GM18873 (cell line): ENCODE measurements around the gene TBC1D5.
"Not testable (repeated sequence)": the region's sequence is repeated elsewhere in the genome, so short reads cannot be mapped to it uniquely, and the experiment has no call there.

Experiments
- ATAC-seq: cut with Tn5 transposase; IDR thresholded peaks from one replicate; pipeline ENCODE4 v1.9.1; 2021; ENCODE audit warnings: mild to moderate bottlenecking, moderate library complexity, moderate number of reproducible peaks; ENCODE audit not compliant: unreplicated experiment, low FRiP score

The TBC1D5 gene

DNA sequence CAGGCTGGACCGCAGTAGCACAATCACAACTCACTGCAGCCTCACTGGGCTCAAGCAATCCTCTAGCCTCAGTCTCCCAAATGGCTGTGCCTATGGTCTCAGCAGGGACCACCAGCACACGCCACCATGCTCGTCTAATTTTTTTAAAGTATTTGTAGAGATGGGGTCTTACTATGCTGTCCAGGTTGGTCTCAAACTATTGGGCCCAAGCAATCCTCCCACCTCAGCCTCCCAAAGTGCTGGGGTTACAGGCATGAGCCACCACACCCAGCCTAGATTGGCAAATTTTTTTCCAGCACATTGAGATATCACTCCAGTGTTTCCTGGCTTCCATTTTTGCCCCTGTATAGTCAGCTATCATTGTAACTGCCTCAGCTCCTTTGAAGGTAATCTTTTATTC, 18.3 kb downstream of the TBC1D5 start:
- no peak for ATAC-seq

DNA sequence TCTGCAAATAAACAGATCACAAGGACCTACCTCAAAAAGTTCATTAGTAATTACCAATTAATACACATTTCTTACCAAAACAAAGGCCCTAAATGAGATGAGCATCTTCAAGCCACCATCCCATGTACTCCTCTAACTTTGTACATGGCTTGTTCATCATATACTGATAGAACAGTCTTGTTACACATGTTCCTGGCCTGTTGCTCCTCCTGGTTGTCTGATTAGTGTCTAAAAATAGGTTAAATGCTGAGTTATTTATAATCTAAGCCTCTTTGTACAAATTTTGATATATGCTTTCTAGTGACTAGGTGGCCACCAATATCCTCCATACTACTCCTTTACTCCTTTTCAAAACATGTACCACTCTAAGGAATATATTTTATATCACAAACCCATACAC, 25.0 kb downstream of the TBC1D5 start:
- no peak for ATAC-seq

DNA sequence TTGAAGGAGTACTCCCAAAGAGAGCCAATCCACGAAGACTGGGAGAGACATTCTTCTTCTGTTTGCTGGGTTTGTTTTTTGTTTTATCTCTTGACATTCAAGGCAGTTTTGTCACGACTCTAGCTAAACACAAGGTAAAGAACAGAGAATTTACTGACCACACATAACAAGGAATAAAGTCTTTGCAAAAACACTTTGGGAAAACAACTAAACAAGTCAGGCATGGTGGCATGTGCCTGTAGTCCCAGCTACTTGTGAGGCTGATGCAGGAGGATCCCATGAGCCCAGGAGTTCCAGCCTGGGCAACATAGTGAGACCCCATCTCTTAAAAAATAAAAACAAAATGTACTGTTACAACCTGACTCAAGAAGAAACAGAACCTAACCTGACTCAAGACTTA, 28.0 kb downstream of the TBC1D5 start:
- ATAC-seq, result no peak

DNA sequence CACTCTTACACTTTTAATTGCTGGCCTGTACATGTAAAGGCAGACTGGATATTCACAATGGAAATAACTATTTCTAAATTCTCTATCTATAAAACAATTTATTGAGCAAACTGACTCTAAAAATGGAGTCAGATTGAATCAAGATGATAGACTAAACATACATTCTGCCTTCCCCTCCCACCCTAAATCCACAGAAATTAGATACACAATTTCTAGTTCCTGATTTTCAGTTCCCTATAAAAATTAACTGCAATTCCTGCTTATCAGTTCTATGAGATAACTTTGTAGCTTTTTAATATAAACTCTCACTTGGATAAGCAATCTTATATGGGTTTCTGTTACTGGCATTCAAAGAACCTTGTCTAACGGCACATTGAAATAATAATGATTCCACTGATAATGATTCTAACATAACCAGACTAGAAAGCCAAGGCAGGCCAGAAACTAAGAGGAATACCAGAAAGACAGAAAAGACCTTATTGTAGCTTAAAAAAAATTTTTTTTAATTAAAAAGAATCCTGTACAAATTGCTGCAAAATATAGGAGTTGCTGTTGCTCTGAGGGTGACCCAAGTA, 33.1 kb downstream of the TBC1D5 start:
- no peak for ATAC-seq

DNA sequence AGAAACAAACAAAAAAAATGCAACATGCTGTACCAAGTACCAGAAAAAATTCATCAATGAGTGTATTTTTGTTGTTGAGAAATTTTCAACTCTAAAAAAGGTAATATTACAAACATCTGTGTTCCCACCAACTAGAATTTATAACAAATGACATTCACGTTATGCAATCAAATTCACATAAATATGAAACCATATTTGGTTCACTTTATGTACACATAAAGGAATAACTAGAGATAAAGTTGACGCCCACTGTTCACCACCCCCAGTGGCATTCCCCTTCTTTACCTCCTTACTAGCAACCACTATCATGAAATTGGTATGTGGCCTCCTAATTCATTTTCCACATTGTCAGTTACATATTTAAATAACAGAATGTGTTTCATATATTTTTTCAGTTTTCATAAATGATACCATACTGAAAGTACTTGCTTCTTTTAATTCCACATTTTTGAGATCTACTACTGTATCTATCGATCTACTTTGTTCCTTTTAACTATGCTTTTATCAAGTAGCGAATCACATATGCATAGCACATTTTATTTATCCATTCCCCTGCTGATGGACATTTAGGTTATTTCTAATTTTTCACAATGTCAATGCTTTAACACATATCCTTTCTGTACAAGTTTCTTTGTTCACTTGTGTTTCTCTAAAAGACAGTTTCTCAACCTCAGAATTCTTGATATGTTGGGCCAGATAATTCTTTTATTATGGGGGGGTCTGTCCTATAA, 34.5 kb downstream of the TBC1D5 start:
- no peak for ATAC-seq

DNA sequence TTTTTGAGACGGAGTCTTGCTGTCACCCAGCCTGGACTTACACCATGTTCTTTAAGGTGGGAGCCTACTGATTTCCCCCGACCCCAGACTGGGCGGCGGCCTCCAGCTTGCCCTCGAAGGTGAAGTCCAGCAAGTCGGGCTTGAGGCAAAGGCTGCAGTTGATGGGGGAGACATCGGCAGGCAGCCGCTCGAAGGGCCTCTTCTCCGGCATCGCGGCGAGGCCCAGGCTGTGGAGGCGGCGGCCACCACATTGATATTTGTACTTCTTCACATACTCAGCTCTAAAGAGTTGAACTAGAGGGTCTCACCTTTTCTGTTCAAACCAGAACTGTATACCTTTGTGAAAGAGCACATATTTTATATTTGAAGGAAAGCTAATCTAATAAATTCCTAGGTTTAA, 36.4 kb downstream of the TBC1D5 start:
- not testable (repeated sequence) for ATAC-seq

DNA sequence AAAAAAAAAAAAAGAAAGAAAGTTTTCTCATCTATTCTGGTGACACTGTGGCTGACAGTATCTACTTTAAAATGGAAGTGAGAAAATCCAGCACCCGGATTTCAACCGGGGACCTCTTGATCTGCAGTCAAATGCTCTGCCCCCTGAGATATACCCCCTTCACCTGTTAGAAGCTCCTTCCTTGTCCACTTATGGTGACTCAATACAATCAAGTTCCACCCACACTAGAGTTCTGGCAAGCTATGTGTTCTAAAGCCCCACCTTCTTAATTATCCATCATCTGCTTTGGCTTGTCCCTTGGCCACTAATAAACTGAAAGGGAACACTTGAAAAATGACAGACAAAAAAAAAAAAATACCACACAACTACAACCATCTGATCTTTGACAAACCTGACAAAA, 42.6 kb downstream of the TBC1D5 start:
- not testable (repeated sequence) for ATAC-seq

DNA sequence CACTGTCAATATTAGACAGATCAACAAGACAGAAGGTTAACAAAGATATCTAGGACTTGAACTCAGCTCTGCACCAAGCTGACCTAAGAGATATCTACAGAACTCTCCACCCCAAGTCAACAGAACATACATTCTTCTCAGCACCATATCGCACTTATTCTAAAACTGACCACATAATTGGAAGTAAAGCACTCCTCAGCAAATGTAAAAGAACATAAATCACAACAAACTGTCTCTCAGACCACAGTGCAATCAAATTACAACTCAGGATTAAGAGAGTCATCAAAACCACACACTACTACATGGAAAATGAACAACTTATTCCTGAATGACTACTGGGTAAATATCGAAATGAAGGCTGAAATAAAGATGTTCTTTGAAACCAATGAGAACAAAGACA, 46.8 kb downstream of the TBC1D5 start:
- not testable (repeated sequence) for ATAC-seq

DNA sequence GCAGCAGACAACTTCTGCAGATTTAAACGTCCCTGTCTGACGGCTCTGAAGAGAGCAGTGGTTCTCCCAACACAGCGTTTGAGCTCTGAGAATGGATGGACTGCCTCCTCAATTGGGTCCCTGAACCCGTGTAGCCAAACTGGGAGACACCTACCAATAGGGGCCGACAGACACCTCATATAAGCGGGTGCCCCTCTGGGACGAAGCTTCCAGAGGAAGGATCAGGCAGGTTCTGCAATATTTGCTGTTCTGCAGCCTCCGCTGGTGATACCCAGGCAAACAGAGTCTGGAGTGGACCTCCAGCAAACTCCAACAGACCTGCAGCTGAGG, 48.8 kb downstream of the TBC1D5 start:
- ATAC-seq, result not testable (repeated sequence)

DNA sequence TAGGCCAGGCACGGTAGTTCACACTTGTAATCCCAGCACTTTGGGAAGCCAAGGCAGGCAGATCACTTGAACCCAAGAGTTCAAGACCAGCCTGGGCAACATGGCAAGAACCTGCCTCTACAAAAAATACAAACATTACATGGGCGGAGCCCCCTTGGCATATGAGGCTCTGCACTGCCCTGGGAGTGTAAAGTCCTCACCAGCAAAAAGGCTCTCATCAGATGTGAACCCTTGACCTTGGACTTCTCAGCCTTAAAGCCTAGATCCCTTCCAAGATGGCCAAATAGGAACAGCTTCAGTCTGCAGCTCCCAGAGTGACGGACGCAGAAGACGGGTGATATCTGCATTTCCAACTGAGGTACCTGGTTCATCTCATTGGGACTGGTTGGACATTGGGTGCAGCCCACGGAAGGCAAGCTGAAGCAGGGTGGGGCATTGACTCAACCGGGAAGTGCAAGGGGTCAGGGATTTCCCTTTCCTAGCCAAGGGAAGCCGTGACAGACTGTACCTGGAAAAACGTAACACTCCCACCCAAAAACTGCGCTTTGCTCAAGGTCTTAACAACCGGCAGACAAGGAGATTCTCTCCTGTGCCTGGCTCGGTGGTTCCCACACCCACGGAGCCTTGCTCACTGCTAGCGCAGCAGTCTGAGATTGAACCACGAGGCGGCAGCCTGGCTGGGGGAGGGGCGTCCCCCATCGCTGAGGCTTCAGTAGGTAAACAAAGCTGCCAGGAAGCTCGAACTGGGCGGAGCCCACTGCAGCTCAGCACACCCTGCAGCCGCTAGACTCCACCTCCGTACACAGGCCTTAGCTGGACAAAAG, 49.4 kb downstream of the TBC1D5 start:
- not testable (repeated sequence) for ATAC-seq

DNA sequence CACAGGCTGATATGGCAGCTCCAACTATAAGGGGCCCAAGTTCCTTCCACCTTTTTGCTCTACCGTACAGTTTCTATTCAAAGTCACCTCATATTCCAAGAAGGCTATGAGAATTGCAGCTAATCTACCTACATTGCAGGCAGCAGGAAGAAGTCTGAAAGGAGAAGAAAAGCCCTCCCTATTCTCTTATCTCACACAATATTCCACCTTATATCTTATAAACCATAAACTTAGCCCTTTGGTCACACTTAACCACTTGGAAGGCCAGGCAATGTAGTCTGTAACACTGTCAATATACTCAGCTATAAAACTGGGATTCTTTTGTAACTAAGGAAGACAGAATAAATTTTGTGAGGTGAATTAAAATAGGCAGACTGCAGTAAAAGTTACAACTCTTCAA, 54.9 kb downstream of the TBC1D5 start:
- ATAC-seq, result no peak

DNA sequence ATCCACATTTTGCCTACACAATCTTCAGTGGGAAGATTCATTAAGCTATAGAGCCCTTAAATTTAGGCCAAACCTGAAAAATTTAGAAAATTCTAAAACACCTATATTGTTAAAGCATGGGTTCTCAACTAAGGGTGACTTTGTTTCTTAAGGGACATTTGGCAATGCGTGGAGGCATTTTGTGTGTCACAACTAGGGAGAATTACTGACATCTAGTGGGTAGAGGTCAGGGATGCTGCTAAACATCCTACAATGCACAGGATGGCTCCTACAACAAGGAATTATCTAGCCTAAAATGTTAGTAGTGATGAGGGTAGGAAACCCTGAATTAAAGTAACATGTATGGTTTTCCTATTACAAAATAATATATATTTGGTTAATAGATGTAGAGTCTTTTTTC, 55.8 kb downstream of the TBC1D5 start:
- ATAC-seq, result no peak

DNA sequence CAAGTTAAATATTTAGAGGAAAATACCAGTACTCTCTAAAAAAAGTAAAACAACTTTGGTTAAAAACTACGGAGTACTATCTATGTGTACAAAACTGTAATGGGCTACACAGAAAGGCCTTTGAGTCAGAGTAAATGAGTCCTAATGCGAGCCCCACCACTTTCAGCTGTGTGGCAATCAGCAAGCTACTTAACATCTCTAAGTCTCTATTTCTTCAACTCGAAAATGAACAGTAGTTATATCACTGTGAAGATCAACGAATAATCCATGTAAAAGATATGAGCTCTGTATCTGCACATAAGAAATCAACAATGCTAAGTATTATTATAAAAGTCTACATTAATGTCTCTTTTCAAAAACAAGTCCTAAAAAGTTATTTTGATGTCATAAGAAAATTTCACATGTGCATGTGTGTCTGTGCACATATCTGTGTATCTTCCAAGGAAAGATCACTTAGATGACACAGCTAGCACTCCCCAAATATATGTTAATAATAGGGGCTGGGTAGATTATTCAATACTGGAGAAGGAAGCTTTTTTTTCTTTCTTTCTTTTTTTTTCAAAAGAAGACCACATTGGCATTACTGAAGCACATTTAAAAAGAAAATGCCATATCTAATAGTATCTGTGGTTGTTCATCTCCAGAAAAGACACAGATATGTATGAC, 58.8 kb downstream of the TBC1D5 start:
- no peak for ATAC-seq

DNA sequence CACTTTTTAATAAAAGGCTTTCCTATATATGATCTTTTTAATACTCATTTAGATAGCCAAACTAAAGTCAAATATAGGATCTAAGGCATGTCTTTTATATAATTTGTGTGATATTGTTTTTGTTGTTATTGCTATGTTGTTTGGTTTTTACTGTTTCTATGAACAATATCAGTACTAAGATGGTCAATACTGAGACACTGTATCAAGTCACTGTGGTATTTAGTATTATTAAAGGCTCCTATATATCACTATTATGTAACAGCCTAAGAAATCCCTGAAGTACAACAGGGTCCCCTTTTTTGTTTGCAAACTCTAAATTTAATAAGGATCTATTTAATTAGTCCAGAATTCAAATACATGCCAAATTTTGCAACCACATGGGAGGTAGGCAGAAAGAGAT, 61.9 kb downstream of the TBC1D5 start:
- no peak for ATAC-seq

DNA sequence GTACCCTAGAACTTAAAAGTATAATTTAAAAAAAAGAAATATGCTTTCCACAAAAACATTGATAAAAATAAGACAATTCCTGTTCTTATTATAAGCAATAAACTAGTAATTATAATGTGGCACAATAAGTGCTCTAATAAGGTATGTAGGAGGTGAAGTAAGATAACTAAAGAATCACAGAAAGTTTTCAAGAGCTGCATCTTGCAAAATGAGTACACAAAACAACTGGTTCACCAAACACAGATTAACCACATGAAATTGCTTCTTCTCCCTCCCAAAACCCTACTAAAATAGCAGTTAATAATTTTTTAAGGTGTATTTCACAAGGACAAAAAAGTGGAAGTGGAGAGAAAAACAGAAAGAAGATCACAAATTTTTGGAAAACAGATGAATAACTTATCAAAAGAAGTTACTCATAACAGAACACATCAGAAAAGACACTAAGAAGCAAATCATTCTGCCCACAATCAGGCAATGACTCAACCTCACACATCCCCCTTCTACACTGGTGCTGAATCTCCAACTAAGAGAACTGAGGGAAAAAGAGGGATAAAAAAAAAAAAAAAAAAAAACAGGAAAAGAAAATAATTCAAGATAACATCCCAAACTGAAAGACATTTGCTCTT, 64.2 kb downstream of the TBC1D5 start:
- no peak for ATAC-seq

DNA sequence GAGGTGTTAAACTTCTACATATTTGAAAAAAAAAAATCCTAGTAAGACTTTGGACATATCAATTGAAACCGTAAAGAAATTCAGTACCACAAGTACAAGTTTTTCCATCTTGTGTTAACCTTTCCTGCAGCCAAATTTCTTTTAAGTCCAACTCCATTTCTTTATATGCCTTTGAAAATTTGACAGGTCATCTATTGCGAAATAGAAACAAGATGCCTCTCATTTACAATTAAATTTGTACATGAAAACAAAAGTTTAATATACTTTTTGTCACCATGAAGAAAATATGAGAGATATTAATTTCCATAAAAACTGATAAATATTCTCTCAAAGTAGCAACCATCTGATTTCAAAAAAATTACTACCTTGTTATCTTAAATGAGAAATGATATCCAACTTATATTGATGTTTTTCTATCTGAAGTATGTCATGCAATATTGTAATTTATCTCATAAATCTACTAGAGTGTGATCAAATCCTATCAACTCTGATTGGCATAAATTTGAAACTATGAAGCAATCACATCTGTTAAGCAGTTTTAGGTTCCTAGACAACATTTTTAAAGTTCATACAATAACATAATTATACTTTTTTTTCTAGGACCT, 68.2 kb downstream of the TBC1D5 start:
- ATAC-seq, result no peak

DNA sequence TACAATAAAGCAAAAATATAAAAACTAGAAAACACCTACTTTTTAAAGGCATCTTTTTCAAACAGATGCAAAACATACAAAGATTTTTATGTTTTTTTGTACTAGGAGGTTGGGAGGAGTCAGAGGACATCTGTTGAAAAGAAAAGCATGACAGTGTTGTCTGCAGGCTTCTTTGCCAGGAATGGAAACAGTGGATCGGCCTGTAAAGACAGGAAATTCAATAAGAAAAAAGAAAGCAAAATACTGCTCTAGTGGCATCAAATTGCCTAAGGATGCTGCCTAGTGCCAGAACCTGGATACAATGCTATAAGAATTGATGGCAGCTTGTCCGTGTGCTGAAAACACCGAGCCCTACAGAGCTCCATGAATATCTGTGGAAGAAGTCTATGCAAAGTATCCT, 69.9 kb downstream of the TBC1D5 start:
- no peak for ATAC-seq

DNA sequence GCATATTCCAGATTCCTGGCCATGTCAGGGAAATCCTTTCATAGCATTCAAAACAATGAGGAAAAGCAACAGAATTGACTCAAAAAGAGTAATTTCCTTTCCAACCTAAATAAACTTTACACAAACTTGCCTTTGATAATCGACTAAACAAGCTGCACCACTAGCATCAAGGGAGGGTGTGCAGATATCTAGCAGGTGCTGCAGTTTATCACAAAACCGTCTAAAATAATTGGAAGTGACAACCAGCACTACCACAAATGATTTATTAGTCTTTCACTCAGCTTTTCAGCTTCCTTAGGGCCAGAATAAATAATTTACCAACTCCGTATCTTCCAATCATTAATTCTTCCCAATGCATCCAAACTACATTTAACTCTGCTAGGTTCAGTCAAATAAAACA, 71.7 kb downstream of the TBC1D5 start:
- ATAC-seq, result no peak

DNA sequence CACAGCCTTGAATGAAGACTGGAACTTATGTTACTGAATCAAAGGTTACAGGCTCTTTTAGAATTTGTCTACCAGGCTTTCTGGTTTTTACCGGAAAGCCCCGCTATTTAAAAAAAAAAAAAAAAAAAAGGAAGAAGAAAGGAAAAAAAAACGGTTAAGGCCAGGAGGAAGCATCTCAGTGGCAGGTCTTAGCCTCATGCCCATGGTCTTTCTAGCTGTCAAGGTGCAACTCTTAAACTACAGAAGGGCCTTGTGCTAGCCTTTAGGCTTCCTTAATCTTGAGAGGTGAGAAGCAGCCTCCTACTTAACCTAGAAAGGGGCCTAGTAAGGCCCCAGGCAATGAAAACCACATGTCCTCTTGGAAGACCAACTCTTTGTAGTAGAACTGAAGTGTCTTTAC, 77.5 kb downstream of the TBC1D5 start:
- ATAC-seq, result no peak

DNA sequence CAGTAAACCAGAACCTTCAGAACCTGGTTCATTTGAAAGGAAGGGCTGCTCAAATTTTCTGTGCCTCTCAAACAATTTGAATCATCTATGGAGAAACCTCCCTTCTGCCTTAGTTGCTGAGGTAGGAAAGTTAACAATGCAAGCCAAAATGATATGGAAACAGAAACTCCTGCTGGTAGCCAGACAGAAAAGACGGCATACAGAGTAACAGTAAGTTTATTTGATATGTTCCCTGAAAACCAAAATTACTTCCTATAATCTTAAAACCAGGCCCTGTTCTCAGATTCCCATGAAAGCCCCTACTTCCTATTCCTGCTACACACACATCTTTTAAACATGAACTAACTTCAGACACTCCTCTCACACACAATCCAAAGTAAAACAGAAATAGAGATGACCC, 86.2 kb downstream of the TBC1D5 start:
- no peak for ATAC-seq
